ENCODE data around the gene MYO3B.

- TF ChIP-seq CTCF (IDR thresholded peaks at IDR 0.05) (no peak), POLR2A (IDR thresholded peaks at IDR 0.05) (no peak)
These were observed 120.2 kb downstream of the MYO3B start for GRCh38 chr2:170298115-170298514.
